Measurements from ENCODE around the gene IQGAP2.

GRCh38 chr5:76617229-76617628 lies 214.1 kb downstream of the IQGAP2 start:
- TF ChIP-seq TOX (CRISPR knock-in tag; IDR thresholded peaks at IDR 0.05; ENCODE audit: borderline replicate concordance) (no peak), ZNF8 (CRISPR knock-in tag; IDR thresholded peaks at IDR 0.05) (no peak), ZFP30 (CRISPR knock-in tag; IDR thresholded peaks at IDR 0.05) (no peak), ISL1 (CRISPR knock-in tag; IDR thresholded peaks at IDR 0.05) (no peak), POU6F1 (CRISPR knock-in tag; IDR thresholded peaks at IDR 0.05; ENCODE audit: borderline replicate concordance, low read depth) (no peak), ZC3H10 (CRISPR knock-in tag; IDR thresholded peaks at IDR 0.05) (no peak), CSDC2 (CRISPR knock-in tag; IDR thresholded peaks at IDR 0.05) (no peak), RARB (CRISPR knock-in tag; IDR thresholded peaks at IDR 0.05) (no peak), TSHZ2 (CRISPR knock-in tag; IDR thresholded peaks at IDR 0.05) (no peak)

All from SK-N-SH treated with all-trans-retinoic acid at 6 μM for 48 hours (cell line).